IPS-NIHi11 (cell line): ENCODE measurements around the gene PLTP.
"Not testable (repeated sequence)": the region's sequence is repeated elsewhere in the genome, so short reads cannot be mapped to it uniquely, and the experiment has no call there.

Experiments used
- DNase-seq: peaks from one replicate; pipeline ENCODE4 v3.0.0; 2012; ENCODE audit warnings: mixed read lengths, low spot score

PLTP gene

GRCh38 chr20:45920462-45921336, 8.7 kb upstream of the PLTP start:
- no peak for DNase-seq

- DNase-seq, result no peak
Observed at GRCh38 chr20:45919542-45920399, 7.8 kb upstream of the PLTP start.

GRCh38 chr20:45918779-45919537, 7.0 kb upstream of the PLTP start:
- DNase-seq, result no peak

- DNase-seq, result no peak
Observed at GRCh38 chr20:45918182-45918737, 6.3 kb upstream of the PLTP start.

GRCh38 chr20:45917790-45918141, 5.8 kb upstream of the PLTP start:
- no peak for DNase-seq

GRCh38 chr20:45913116-45913515, 1.2 kb upstream of the PLTP start:
- no peak for DNase-seq

GRCh38 chr20:45912344-45912682, 358 bp upstream of the PLTP start:
- DNase-seq, result no peak

- DNase-seq, result peak; percentile 96
Observed at GRCh38 chr20:45910670-45911485, 1.1 kb downstream of the PLTP start.

GRCh38 chr20:45909817-45910669, 1.9 kb downstream of the PLTP start:
- no peak for DNase-seq

GRCh38 chr20:45909336-45909808, 2.6 kb downstream of the PLTP start:
- DNase-seq, result no peak

GRCh38 chr20:45908084-45908483, 3.9 kb downstream of the PLTP start:
- DNase-seq, result no peak

- DNase-seq, result no peak
Observed at GRCh38 chr20:45907219-45907948, 4.6 kb downstream of the PLTP start.

GRCh38 chr20:45905505-45906079, 6.4 kb downstream of the PLTP start:
- no peak for DNase-seq

- DNase-seq, result no peak
Observed at GRCh38 chr20:45904583-45905504, 7.1 kb downstream of the PLTP start.

- no peak for DNase-seq
Observed at GRCh38 chr20:45902199-45902701, 9.7 kb downstream of the PLTP start.

GRCh38 chr20:45901332-45901731, 10.6 kb downstream of the PLTP start:
- not testable (repeated sequence) for DNase-seq

GRCh38 chr20:45899046-45899835, 12.7 kb downstream of the PLTP start:
- DNase-seq, result no peak
